Neural progenitor cell (in vitro differentiated cells): ENCODE measurements around the gene FES.

Experiments used
- EZH2phosphoT487 ChIP-seq: fragments of 200-600 bp; sonication (generic); IDR thresholded peaks from 2 replicates; pipeline ENCODE4 v1.6.1; 2017; ENCODE audit warnings: antibody characterized with exemption
- TF ChIP-seq, protein P1 (sequence below): fragments of 200-600 bp; sonication (generic); IDR thresholded peaks from 2 replicates; pipeline ENCODE4 v1.5.1; 2017; ENCODE audit warnings: antibody characterized with exemption, mild to moderate bottlenecking

DNA sequence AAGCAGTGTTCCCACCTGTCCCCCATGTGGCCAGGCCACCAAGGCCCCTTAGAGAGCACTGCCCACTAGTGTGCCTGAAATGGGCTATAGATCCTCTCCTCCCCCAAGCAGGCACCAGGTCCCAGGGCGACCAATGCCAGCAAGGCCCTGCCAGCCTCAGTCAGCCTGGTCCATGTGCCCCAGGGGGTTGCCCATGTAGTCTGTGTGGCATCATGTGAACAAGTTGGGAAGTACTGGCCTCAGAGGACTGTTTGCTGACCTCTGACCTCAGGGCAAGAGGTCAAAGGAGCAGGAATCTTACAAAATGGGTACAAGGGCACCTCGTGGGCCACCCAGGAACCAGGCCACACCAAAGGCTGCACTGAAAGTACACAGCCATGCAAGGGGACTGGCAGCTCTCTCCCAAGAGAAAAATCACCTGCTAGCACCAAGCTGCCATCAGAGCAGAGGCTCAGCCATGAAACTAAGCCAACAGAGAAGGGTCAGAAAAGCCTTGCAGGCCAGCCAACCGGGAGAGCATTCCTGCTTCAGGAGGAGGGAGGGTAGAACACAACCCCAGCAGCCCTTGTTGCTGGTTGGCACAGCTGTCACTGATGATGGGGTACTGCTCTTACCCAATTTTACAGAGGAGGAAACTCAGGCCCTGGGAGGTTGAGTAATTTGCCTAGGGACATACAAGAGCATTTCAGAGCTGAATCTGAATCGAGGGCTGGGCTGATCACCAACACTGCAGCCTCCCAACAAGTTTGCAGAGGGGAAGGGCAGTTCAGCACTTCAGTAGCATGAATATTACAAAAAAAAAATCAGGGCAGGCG lies 21.1 kb upstream of the FES start:
- TF ChIP-seq, protein P1, sequence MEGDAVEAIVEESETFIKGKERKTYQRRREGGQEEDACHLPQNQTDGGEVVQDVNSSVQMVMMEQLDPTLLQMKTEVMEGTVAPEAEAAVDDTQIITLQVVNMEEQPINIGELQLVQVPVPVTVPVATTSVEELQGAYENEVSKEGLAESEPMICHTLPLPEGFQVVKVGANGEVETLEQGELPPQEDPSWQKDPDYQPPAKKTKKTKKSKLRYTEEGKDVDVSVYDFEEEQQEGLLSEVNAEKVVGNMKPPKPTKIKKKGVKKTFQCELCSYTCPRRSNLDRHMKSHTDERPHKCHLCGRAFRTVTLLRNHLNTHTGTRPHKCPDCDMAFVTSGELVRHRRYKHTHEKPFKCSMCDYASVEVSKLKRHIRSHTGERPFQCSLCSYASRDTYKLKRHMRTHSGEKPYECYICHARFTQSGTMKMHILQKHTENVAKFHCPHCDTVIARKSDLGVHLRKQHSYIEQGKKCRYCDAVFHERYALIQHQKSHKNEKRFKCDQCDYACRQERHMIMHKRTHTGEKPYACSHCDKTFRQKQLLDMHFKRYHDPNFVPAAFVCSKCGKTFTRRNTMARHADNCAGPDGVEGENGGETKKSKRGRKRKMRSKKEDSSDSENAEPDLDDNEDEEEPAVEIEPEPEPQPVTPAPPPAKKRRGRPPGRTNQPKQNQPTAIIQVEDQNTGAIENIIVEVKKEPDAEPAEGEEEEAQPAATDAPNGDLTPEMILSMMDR = no peak
- no peak for TF ChIP-seq EZH2phosphoT487
